ENCODE data around the gene CLIC1. TPM values are rescaled to one million over a fixed set of nuclear protein-coding genes. Genes with fewer than 3 reads are reported as not detected.

The CLIC1 gene
- total and polyA plus RNA-seq, 10 of the 15 experiments (the other 5 are each of a cell fraction or from before 2014, with no cell fraction given) = 446 to 1,266 (median 636) TPM

- peaks cover 0 to 1% of the 10 kb centered on the region in 2 experiments; a peak in 1 of 4 replicates for H3K36me3 ChIP-seq (ENCODE audit: control insufficient read depth in 2 of 2, insufficient read depth in 2 of 2, low read length in 1 of 2)
- no peak for DNase-seq (ENCODE audit: low read depth, low spot score)
- FAIRE-seq = no peak
- CTCF ChIA-PET = interaction anchor here (1.1 to 15.8 kb wide), 9 partner anchors 12 to 91 kb away, joined by 3 to 208 read pairs (median 7); partner anchors contain the start of genes DDAH2, LSM2 and LY6G5C
- H3K4me2 ChIP-seq (ENCODE audit: control insufficient read depth, insufficient read depth) = peak overlapping the region; percentile 72
- POLR2A ChIA-PET = interaction anchor here (0.5 to 9.7 kb wide), 20 partner anchors 9 to 128 kb away, joined by 3 to 158 read pairs (median 4); partner anchors contain the start of genes APOM, BAG6, C6orf47 and DDAH2
- no TSS peak for BruUV-seq (replicated peaks)
- peak overlapping the region; percentile 96 for H3K27ac ChIP-seq (ENCODE audit: control insufficient read depth, insufficient read depth)
- H4K20me1 ChIP-seq (ENCODE audit: control insufficient read depth, insufficient read depth) = no peaks in the 10 kb centered on the region
- in situ Hi-C loops (cut with MboI) (no loop called here), intact Hi-C loops (cut with micrococcal nuclease; ENCODE audit: unreplicated experiment) (no loop called here)
- TF ChIP-seq NFYB (IDR thresholded peaks at IDR 0.05; ENCODE audit: insufficient read depth, low read depth, low read length) (no peak), YY1 (IDR thresholded peaks at IDR 0.05; ENCODE audit: low read depth, low read length) (peak; percentile 18; the same call in 1 of the 2 replicates), CREB1 (IDR thresholded peaks at IDR 0.05; ENCODE audit: low read depth) (no peak), HCFC1 (IDR thresholded peaks at IDR 0.05; ENCODE audit: low read length) (no peak), BHLHE40 (IDR thresholded peaks at IDR 0.05; ENCODE audit: borderline replicate concordance in 1 of 2, low read depth in 2 of 2, low read length in 1 of 2) (peak; percentile 17 to 80; a peak in 2 of 4 replicates), ZNF622 (IDR thresholded peaks at IDR 0.05) (no peak), BMI1 (IDR thresholded peaks at IDR 0.05; ENCODE audit: borderline replicate concordance) (no peak)
- no peaks in the 10 kb centered on the region for H3K9me3 ChIP-seq (replicated peaks; ENCODE audit: control insufficient read depth, insufficient read depth, low read length)
- SMC1A ChIA-PET (ENCODE audit: uncharacterized antibody, unreplicated experiment) = interaction anchor here (0.9 to 6.3 kb wide), 14 partner anchors 9 to 93 kb away, joined by 3 to 45 read pairs (median 3); partner anchors contain the start of genes DDAH2, HSPA1B and LSM2
- RAD21 ChIA-PET (ENCODE audit: unreplicated experiment) = interaction anchor here (0.6 to 6.0 kb wide), 11 partner anchors 11 to 189 kb away, joined by 3 to 37 read pairs (median 6); partner anchors contain the start of genes ABHD16A, DDAH2, HSPA1B and LSM2
- H2AFZ ChIP-seq (ENCODE audit: control insufficient read depth, low read depth, low read length) = peak overlapping the region; percentile 64
- peaks cover 25% of the 10 kb centered on the region for H3K79me2 ChIP-seq (ENCODE audit: control insufficient read depth, insufficient read depth, low read length)
- H3K4me3 ChIP-seq = peak overlapping the region; percentile 97
- WGBS (ENCODE audit: insufficient coverage, insufficient replicate concordance, low lambda C conversion rate, missing lambda C conversion rate) = under 1% methylated on average over 29 of the region's 29 CpGs
- peak overlapping the region; percentile 99 for H3K9ac ChIP-seq (ENCODE audit: control insufficient read depth, insufficient read depth, low read length)
- no peaks in the 10 kb centered on the region for H3K27me3 ChIP-seq (replicated peaks in 1 of 2; ENCODE audit: control insufficient read depth in 2 of 2, insufficient read depth in 2 of 2, low read length in 1 of 2)
- ATAC-seq = peak; percentile 0; the same call in 2 of the 3 replicates
- H3K4me1 ChIP-seq (ENCODE audit: control insufficient read depth, insufficient read depth, low read length) = peaks cover 19% of the 10 kb centered on the region
These were observed 4.3 kb upstream of the CLIC1 start for GRCh38 chr6:31740397-31741223.

Measured in GM12878 (cell line).